Astrocyte of the cerebellum (primary cell): ENCODE measurements around the gene C6orf132.

ENCODE experiments used
- DNase-seq: peaks from one replicate; pipeline ENCODE4 v3.0.0-alpha.2; 2011; ENCODE audit warnings: low read depth
- H3K4me3 ChIP-seq: 2 replicates; pipeline ENCODE4 v1.5.1; 2011; ENCODE audit warnings: mild to moderate bottlenecking, low read depth, low read length, moderate library complexity
- CTCF ChIP-seq: IDR thresholded peaks from 2 replicates; pipeline ENCODE4 v1.5.1; 2012; ENCODE audit warnings: low read length, low read depth, moderate library complexity, mild to moderate bottlenecking; ENCODE audit errors: missing control alignments
- in situ Hi-C: cut with HindIII; loops from 2 replicates; pipeline ENCODE4 v1.10.0; 2017; ENCODE audit warnings: low sequenced_read_pairs

C6orf132 gene

GRCh38 chr6:42141603-42142117 is 760 bp downstream of the C6orf132 start:
- peak overlapping the region; percentile 50 for H3K4me3 ChIP-seq

GRCh38 chr6:42140756-42141602 is 1.4 kb downstream of the C6orf132 start:
- DNase-seq = no peak
- peak overlapping the region; percentile 50 for H3K4me3 ChIP-seq
- TF ChIP-seq CTCF = no peak
- in situ Hi-C loops = no loop called here

More at GRCh38 chr6:42141603-42142117, 760 bp downstream of the C6orf132 start:
- no peak for DNase-seq
- no peak for TF ChIP-seq CTCF
- in situ Hi-C loops = no loop called here

- in situ Hi-C loops = no loop called here
- TF ChIP-seq CTCF = no peak
- no peak for DNase-seq
- H3K4me3 ChIP-seq = no peak overlapping the region
Observed at GRCh38 chr6:42140032-42140431, 2.4 kb downstream of the C6orf132 start.

GRCh38 chr6:42138630-42139619 is 3.5 kb downstream of the C6orf132 start:
- H3K4me3 ChIP-seq = no peak overlapping the region
- DNase-seq = no peak
- in situ Hi-C loops = no loop called here
- no peak for TF ChIP-seq CTCF

- no peak for DNase-seq
- in situ Hi-C loops = no loop called here
- H3K4me3 ChIP-seq = no peak overlapping the region
- TF ChIP-seq CTCF = no peak
Observed at GRCh38 chr6:42138190-42138589, 4.2 kb downstream of the C6orf132 start.

GRCh38 chr6:42137194-42137753 is 5.1 kb downstream of the C6orf132 start:
- TF ChIP-seq CTCF = no peak
- DNase-seq = no peak
- in situ Hi-C loops = no loop called here
- H3K4me3 ChIP-seq = no peak overlapping the region
